Measurements from ENCODE around the gene VAC14.
"Not testable (repeated sequence)": the region's sequence is repeated elsewhere in the genome, so short reads cannot be mapped to it uniquely, and the experiment has no call there.

Gene VAC14

DNA sequence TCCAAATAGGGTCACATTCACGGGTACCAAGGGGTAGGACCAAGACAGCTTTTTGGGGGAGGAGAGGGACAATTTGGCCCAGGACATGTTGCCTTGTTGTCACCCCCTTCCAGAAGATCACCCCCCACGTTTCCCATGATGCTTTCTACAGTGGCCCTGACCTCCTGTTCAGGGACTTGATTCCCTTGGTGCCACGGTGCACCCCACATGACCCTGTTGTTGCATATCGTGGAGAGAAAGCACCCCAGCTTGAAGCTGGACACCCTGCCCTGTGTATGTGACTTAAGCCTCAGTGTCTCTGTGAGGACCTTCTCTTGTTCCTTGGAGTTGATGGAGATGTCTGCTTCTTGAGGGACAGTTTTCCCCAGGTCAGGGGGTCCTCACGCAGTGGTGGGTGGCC lies 142.0 kb downstream of the VAC14 start:
- DNase-seq: no peak

- DNase-seq: peak; percentile 49
These were observed 143.0 kb downstream of the VAC14 start for GRCh38 chr16:70657956-70658355.

DNA sequence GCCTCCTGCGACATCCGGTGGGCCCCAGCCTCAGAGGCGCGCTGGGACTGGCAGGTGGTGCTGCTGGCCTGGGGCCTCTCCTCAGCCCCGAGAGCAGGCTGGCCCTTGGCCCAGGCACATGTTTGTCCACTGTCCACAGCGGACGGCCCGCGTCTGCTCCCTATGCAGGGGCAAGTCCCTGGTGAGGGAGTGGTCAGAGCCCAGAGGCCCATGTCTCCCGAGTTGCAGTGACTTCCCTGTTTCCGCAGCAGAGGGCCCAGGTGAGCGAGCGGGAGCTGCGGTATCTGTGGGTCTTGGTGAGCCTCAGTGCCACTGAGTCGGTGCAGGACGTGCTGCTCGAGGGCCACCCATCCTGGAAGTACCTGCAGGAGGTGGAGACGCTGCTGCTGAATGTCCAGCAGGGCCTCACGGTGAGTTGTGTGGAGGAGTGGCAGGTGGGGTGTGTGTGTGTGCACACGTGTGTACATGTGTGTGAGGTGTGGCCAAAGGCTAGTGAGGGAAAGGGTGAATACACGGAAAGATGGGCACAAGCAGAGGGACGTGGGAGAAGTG lies 144.2 kb downstream of the VAC14 start:
- DNase-seq: no peak

DNA sequence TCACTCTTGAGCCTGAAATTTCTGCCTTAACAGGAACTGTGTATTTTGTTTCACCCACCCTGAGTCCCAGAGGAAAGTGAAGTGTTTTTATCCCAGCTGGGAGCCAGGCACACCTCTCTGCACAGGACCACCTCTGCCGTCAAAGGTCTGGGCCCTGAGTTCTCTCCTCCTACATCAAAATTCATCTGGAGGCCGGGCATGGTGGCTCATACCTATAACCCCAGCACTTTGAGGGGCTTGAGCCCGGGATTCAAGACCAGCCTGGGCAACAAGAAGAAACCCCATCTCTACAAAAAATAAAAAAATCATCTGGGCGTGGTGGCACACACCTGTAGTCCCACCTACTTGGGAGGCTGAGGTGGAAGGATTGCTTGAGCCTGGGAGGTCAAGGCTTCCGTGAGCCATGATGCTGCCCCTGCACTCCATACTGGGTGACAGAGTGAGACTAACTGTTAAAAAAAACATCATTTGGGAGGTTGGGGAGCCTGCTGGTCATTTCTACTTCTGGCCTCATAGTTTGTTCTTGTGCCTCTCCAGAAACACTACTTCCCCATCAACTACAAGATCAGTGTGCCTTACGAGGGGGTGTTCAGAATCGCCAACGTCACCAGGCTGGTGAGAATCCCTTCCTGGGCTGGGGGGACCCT lies 144.8 kb downstream of the VAC14 start:
- no peak for DNase-seq

GRCh38 chr16:70653809-70654771 lies 146.9 kb downstream of the VAC14 start:
- peak; percentile 92 for DNase-seq

DNA sequence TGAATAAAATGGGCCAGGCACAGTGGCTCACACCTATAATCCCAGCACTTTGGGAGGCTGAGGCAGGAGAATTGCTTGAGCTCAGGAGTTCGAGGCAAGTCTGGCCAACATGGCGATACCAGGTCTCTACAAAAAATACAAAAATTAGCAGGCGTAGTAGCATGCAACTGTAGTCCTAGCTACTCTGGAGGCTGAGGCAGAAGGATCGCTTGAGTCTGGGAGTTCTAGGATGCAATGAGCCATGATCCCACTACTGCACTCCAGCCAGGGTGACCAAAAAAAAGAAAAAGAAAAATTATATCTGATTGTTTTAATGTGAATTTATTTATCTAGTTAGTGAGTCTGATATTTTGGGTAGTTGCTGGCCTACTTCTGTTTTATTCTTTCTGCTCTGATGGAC lies 147.6 kb downstream of the VAC14 start:
- DNase-seq: no peak

DNA sequence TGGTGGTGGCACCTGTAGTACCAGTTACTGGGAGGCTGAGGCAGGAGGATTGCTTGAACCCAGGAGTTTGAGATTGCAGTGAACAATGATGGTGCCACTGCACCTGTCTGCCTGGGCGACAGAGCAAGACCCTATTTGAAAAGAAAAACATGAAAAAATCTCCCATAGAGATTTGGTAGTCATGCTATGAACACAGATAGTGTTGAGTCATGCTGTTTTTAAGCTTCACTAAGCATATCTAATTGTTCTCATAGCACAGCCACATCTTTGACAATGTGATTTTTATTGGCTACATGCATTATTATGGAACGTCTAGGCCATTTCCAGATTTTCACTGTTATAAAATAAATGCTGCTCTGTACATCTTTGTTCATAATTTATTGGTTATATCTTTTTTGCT lies 148.6 kb downstream of the VAC14 start:
- DNase-seq: no peak

- no peak for DNase-seq
These were observed 149.4 kb downstream of the VAC14 start for GRCh38 chr16:70651524-70651923.

- DNase-seq: no peak
These were observed 150.7 kb downstream of the VAC14 start for GRCh38 chr16:70650216-70650615.

DNA sequence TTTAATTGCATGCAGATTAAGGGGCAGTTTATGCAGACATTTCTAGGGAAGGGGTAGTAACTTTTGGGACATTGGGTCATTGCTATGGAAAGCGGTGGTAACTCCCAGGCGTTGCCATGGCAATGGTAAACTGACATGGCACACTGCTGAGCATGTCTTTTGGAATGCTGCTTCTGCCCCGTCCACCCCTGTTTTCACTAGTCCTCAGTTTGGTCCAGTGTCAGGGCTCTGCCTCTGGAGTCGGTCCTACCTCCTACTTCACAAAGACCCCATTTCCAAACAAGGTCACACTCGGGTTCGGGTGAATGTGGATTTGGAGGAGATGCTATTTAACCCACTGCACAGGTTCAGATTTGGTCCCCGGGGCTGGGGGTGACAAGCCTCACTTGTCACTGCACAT lies 151.7 kb downstream of the VAC14 start:
- no peak for DNase-seq

GRCh38 chr16:70648606-70649005 lies 152.4 kb downstream of the VAC14 start:
- no peak for DNase-seq

- no peak for DNase-seq
These were observed 153.3 kb downstream of the VAC14 start for GRCh38 chr16:70647441-70648359.

DNA sequence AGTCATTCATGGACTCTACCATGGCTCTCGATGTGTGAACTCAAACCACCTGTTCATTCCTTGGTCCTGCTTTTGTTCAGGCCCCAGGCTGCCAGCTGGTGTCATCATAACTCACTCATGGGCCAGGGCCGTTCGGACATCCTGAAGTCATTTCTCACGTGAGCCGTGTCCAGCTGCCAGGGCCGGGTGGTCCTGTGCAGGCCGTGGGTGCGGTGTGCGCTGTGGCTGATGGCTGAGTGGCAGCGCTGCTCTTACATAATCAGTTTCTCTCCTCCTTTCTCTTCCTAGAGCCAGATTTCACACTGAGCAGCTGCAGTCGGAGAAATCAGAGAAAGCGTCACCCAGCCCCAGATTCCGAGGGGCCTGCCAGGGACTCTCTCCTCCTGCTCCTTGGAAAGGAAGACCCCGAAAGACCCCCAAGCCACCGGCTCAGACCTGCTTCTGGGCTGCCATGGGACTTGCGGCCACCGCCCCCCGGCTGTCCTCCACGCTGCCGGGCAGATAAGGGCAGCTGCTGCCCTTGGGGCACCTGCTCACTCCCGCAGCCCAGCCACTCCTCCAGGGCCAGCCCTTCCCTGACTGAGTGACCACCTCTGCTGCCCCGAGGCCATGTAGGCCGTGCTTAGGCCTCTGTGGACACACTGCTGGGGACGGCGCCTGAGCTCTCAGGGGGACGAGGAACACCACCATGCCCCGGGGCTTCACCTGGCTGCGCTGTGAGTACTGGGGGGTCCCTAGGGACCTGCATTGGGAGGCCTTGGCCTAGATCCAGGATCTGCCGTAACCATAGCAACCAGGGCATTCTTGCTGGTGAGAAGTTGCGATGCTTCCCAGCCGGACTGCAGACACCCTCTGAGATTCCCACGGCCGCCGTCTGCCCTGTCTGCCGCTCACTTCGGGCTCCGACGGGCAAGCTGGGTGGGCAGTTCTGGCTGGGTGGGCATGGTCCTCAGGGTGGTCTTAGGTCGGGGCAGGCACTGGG lies 154.4 kb downstream of the VAC14 start, which contains the start of gene IL34:
TSS of gene IL34 (plus strand) at position 300 of the 982 bp plus-strand sequence. CDS start at position 689, 389 bp downstream.
- DNase-seq: peak; percentile 50

DNA sequence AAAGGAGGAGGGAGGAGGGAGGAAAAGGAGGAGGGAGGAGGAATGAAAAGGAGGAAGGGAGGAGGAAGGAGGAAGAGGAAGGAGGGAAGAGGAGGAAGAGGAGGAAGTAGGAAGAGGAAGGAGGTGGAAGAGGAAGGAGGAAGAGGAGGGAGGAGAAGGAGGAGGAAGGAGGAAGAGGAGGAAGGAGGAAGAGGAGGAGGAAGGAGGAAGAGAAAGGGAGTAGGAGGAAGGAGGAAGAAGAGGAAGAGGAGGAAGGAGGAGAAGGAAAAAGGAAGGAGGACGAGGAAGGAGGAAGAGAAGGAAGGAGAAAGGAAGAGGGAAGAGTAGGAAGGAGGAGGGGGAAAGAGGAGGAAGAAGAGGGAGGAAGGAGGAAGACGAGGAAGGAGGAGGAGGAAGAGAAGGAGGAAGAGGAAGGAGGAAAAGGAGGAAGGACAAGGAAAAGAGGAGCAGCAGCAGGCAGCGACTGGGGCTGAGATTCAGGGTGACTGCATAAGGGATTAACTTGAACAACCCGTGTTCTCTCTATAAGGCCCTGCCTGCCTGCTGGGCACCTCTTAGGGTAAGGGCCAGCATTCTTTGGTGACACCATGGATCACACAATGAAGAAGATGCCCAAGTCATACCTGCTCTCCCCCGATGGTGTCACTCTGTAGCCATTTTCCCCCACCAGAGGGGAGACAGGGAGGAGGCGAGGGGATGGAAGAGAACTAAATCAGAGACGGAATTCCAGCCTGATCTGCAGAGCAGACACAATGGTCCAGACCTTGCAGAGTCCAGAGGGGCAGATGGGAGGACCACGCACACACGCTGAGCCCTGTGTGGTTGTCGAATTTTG lies 156.0 kb downstream of the VAC14 start:
- DNase-seq: no peak

- not testable (repeated sequence) for DNase-seq
These were observed 157.7 kb downstream of the VAC14 start for GRCh38 chr16:70643264-70643663.

GRCh38 chr16:70642633-70643032 lies 158.3 kb downstream of the VAC14 start:
- DNase-seq: no peak

- DNase-seq: no peak
These were observed 161.9 kb downstream of the VAC14 start for GRCh38 chr16:70638814-70639792.
